Right lobe of liver (tissue), 4 donors: ENCODE measurements around the gene WAS.

Experiments
- CTCF ChIP-seq, 4 donors: fragments of 200-600 bp in 3 of 4; fragments of 450-650 bp in 1 of 4; IDR thresholded peaks; one replicate each; pipeline versions ENCODE4 v1.5.1 to v1.8.0; 2016 to 2022; ENCODE audit warnings: antibody characterized with exemption in 4 of 4, mild to moderate bottlenecking in 2 of 4
- POLR2A ChIP-seq: fragments of 450-650 bp; IDR thresholded peaks from one replicate; pipeline ENCODE4 v1.6.1; 2017; ENCODE audit warnings: antibody characterized with exemption, mild to moderate bottlenecking
- donor health status: DM: no; HTN: no; CAD: no.
- donor health status: DM: no; HTN: no; CAD: no.
- donor health status: DM: no; HTN: yes; CAD: no.

- no peak for TF ChIP-seq CTCF (IDR thresholded peaks at IDR 0.05)
- TF ChIP-seq POLR2A = peak; percentile 29
These were observed 6.1 kb upstream of the WAS start for GRCh38 chrX:48677516-48677915.
